Erythroblast (primary cell): ENCODE results near the gene TSPAN9.

Experiments
- DNase-seq, 2 experiments: peaks; one replicate each; lab custom pipeline; 2025; lab: John Stamatoyannopoulos, UW
- GATA1 ChIP-seq: IDR thresholded peaks from 2 replicates; pipeline ENCODE4 v1.6.1; 2011; ENCODE audit warnings: low read depth, mild to moderate bottlenecking, control low read depth, low read length, moderate library complexity
- POLR2A ChIP-seq: IDR thresholded peaks from 2 replicates; pipeline ENCODE4 v1.6.1; 2011; ENCODE audit warnings: mild to moderate bottlenecking, low read length

TSPAN9 gene

DNA sequence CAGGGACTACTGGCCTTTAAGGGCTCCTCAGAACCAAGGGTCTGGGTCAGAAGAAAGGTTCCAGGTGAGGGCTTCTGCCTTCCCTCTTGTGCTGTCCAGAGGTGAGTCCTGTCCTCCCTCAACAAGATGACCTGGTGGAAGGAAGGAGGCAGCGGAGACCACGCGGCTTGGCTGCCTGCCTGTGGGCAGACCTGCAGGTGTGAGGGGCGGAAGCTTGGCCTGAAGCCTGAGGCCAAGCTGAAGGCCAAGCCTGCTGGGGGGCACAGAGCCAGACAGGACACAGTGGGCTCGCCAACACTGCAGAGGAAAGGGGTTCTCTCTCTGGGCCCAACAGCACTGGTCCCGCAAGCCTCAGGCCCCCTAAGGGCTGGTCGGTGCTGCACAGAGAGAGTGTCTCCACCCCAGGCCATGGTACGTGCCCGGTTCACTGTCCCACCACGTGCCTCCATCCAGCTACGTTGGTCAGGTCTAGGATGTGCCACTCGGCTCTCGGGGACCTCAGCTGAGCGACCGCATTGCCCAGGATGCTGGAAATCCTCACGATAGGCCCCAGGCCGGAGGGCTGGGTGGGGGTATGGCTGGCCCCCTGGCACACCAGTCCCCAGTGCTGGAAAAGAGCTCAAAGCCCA, 243.8 kb downstream of the TSPAN9 start:
- TF ChIP-seq POLR2A (no peak), GATA1 (no peak)

GRCh38 chr12:3321881-3322280, 244.7 kb downstream of the TSPAN9 start:
- TF ChIP-seq GATA1 (no peak), POLR2A (no peak)
- DNase-seq = no peak

More for the DNA sequence above, 243.8 kb downstream of the TSPAN9 start:
- DNase-seq = no peak

DNA sequence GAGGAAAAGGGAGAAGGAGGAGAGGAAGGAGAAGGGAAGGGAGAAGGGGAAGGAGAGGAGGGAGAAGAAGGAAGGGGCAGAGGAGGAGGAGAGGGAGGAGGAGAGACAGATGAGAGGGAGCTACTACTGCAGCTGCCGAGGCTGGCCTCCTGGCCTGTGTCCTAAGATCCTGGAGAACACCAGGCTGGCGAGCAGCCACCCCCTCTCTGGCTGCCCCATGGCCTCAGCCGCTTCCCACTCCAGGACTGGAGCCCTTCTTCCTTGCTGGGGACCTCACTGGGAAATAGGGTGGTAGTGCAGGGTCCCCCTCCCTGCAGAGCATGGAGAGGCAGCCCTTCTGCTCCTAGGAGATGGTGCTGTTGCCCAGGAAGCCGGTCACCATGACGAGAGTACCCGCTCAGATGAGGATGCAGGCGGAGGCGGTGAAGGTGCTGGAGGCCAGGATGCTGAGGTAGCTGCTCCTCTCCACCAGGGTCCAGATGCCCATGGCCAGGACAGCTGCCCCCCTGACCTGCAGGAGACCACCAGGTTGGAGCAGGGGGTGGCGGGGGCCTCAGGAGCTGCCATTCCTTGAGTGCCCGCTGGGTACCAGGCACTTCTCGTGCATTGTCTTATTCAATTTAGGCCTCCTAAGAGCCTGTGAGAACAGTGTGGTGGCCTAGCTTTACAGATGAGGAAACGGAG, 246.0 kb downstream of the TSPAN9 start:
- no peak for TF ChIP-seq POLR2A
- no peak for TF ChIP-seq GATA1
- no peak for DNase-seq

- no peak for TF ChIP-seq GATA1
- no peak for TF ChIP-seq POLR2A
- DNase-seq = no peak
These were observed 248.6 kb downstream of the TSPAN9 start for GRCh38 chr12:3325736-3326135.

DNA sequence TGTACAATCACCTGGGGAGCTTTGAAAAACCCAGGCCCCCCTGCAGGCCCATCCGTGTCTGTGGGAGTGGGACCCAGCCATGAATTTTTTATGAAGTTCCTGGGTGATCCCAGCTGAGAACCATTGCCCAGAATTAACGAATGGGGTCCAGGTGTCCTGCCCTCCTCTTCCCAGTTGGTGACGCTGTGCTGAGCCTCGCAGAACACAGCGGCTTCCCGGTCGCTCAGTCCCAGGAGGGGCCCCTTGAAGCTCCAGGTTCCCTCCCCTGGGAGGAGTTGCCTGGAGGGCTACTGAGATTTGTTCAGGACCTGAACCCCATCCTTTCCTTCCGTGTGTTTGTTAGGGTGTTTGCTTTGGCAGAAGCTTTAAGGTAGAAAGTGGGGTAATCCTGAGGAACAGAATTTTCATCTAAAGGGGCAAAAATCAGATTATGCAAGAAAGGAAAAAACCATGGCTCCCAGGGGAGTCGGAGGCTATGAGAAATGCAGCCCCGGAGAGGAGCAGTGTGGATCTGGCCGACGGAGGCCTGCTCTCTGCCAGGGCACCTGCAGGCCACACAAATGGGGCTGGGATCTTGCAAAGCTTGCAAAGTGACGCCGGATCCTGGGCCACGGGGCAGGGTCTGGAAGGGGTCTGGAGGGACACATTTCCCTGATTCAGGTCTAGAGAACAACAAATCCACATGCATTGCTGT, 249.1 kb downstream of the TSPAN9 start:
- no peak for TF ChIP-seq POLR2A
- no peak for TF ChIP-seq GATA1
- DNase-seq = no peak

- no peak for DNase-seq
- TF ChIP-seq GATA1 = no peak
- no peak for TF ChIP-seq POLR2A
These were observed 249.9 kb downstream of the TSPAN9 start for GRCh38 chr12:3326850-3327780.

DNA sequence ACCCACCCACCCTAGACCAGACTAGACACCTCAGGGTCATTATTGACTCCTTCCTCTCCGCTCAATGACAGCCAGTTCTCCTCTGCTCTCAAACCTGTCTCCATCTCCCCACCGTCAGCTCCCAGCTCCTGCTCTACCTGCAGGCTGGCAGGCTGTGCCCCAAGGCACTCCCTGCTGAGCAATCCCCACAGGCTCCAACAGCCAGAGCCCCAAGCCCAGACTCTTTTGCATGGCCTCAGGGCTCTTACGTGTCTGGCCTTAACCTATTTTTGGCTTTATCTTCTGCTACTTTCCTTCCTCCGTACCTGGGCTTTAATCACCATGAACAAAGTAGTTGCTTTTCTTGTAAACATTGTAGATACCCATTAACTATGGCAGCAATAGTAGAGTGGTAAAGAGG, 250.9 kb downstream of the TSPAN9 start:
- no peak for TF ChIP-seq GATA1
- no peak for TF ChIP-seq POLR2A
- DNase-seq = no peak

DNA sequence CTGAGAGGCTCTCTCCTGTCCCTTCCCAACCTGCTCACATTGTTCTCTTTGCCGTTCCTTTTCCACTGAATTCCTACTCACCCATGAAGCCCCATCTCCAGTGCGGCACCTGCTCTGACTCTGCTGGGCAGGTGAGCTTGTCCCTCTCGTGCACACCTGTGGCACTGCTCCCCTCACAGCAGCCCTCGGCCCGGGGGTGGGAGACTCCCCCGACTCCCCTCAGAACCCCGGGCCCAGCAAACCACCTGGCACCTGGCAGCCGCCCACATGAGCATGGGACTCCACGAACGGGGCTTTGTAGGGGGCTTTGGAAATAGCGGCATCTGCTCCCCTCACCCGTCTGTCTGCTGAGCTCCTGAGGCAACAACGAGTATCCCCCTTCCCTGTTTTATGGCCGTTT, 251.4 kb downstream of the TSPAN9 start:
- no peak for DNase-seq
- TF ChIP-seq POLR2A (no peak), GATA1 (no peak)

DNA sequence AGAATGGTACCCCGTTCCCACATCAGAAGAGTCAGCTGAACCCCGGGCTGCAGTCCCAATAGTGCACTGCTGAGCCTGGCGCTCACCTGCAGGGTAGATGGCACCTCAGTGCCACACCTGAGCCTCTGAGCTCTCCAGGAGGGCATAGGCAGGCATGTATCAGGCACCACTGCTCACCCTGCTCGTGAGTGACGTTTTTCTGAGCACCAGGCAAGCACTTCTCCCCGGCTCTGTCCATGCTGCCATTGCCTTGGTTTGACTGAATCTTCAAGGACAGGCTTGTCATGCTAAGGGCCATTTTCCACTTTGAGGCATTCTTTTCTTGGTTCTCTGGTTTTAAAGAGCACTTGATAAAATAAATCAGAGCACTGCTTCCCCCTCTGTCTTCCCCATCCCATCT, 252.2 kb downstream of the TSPAN9 start:
- no peak for DNase-seq

GRCh38 chr12:3330976-3331510, 253.9 kb downstream of the TSPAN9 start:
- no peak for DNase-seq
- TF ChIP-seq GATA1 (no peak), POLR2A (no peak)

More for the DNA sequence above, 252.2 kb downstream of the TSPAN9 start:
- no peak for TF ChIP-seq POLR2A
- TF ChIP-seq GATA1 = no peak

GRCh38 chr12:3332188-3332587, 255.0 kb downstream of the TSPAN9 start:
- no peak for TF ChIP-seq GATA1
- no peak for TF ChIP-seq POLR2A
- no peak for DNase-seq

- no peak for DNase-seq
- TF ChIP-seq GATA1 (no peak), POLR2A (no peak)
These were observed 256.4 kb downstream of the TSPAN9 start for GRCh38 chr12:3333583-3333982.

DNA sequence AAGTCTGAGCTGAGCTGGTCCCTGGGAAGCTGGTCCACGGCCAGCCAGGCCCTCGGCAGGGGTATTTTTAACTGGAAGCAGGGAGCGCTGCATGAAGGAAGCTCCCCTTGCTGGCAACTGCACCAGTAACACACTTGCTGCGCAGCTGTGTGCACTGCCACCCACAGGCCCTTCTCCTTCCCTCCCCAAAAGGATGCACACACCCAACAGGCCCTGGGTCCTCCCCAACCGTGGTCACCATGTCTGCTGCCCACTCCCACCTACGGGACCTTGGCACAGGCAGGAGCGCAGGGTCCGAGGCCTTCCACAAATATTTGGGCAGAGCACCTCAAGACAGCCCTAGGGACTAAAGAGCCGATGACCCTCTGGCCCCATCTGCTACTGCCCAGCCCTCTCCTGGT, 256.8 kb downstream of the TSPAN9 start:
- TF ChIP-seq GATA1 = no peak
- no peak for DNase-seq
